ENCODE data around the gene SLC39A11. TPM values are rescaled to one million over a fixed set of nuclear protein-coding genes. Genes with fewer than 3 reads are reported as not detected.

SLC39A11 gene
- total RNA-seq, 1 donor from 2014 or later = 5.5 TPM

- Mint-ChIP-seq H3K4me1 (peaks cover 13% of the 10 kb centered on the region), H3K36me3 (no peaks in the 10 kb centered on the region), H3K9me3 (peaks cover 4% of the 10 kb centered on the region), H3K4me3 (no peak overlapping the region), H3K27me3 (ENCODE audit: insufficient read depth, low read depth) (peaks cover 7% of the 10 kb centered on the region), H3K27ac (peak overlapping the region; percentile 8)
- Histone ChIP-seq H3K9me3 (ENCODE audit: low read depth) (no peaks in the 10 kb centered on the region), H3K4me2 (no peak overlapping the region), H3K79me2 (ENCODE audit: low read depth) (no peaks in the 10 kb centered on the region), H3K4me3 (no peak overlapping the region), H3K36me3 (no peaks in the 10 kb centered on the region), H3K9ac (no peak overlapping the region), H4K20me1 (ENCODE audit: low read depth) (no peaks in the 10 kb centered on the region), H2AFZ (replicated peaks) (no peak overlapping the region), H3K4me1 (no peaks in the 10 kb centered on the region), H3F3A (ENCODE audit: low read depth) (no peaks in the 10 kb centered on the region), H3K27ac (no peak overlapping the region), H3K27me3 (no peaks in the 10 kb centered on the region)
- TF ChIP-seq EZH2 (IDR thresholded peaks at IDR 0.05) (no peak), CTCF (IDR thresholded peaks at IDR 0.05) (no peak), EZH2phosphoT487 (IDR thresholded peaks at IDR 0.05) (no peak)
- DNase-seq (ENCODE audit: low spot score) = no peak
Observed at GRCh38 chr17:72913142-72913682, 179.3 kb downstream of the SLC39A11 start.

GRCh38 chr17:72906306-72906705, 186.2 kb downstream of the SLC39A11 start:
- no peak overlapping the region for H3K4me3 ChIP-seq
- H3K36me3 Mint-ChIP-seq = no peaks in the 10 kb centered on the region
- no peaks in the 10 kb centered on the region for H3F3A ChIP-seq (ENCODE audit: low read depth)
- H3K79me2 ChIP-seq (ENCODE audit: low read depth) = no peaks in the 10 kb centered on the region
- H3K36me3 ChIP-seq = no peaks in the 10 kb centered on the region
- H3K27ac ChIP-seq = no peak overlapping the region
- TF ChIP-seq EZH2phosphoT487 (IDR thresholded peaks at IDR 0.05) = no peak
- no peak for TF ChIP-seq CTCF (IDR thresholded peaks at IDR 0.05)
- TF ChIP-seq EZH2 (IDR thresholded peaks at IDR 0.05) = no peak
- peaks cover 9% of the 10 kb centered on the region for H3K4me1 Mint-ChIP-seq
- no peaks in the 10 kb centered on the region for H3K27me3 ChIP-seq
- H3K9me3 Mint-ChIP-seq = no peaks in the 10 kb centered on the region
- peaks cover 6% of the 10 kb centered on the region for H3K27me3 Mint-ChIP-seq (ENCODE audit: insufficient read depth, low read depth)
- no peaks in the 10 kb centered on the region for H4K20me1 ChIP-seq (ENCODE audit: low read depth)
- H2AFZ ChIP-seq (replicated peaks) = no peak overlapping the region
- DNase-seq (ENCODE audit: low spot score) = no peak
- H3K4me2 ChIP-seq = no peak overlapping the region
- no peak overlapping the region for H3K4me3 Mint-ChIP-seq
- no peak overlapping the region for H3K27ac Mint-ChIP-seq
- no peak overlapping the region for H3K9ac ChIP-seq
- no peaks in the 10 kb centered on the region for H3K9me3 ChIP-seq (ENCODE audit: low read depth)
- H3K4me1 ChIP-seq = no peaks in the 10 kb centered on the region

GRCh38 chr17:72903522-72903921, 189.0 kb downstream of the SLC39A11 start:
- Mint-ChIP-seq H3K27ac (peak overlapping the region; percentile 17), H3K36me3 (no peaks in the 10 kb centered on the region), H3K9me3 (no peaks in the 10 kb centered on the region), H3K4me3 (no peak overlapping the region), H3K4me1 (peaks cover 26% of the 10 kb centered on the region), H3K27me3 (ENCODE audit: insufficient read depth, low read depth) (peaks cover 6% of the 10 kb centered on the region)
- peaks cover 6% of the 10 kb centered on the region for H3K4me1 ChIP-seq
- H2AFZ ChIP-seq (replicated peaks) = no peak overlapping the region
- no peaks in the 10 kb centered on the region for H3K9me3 ChIP-seq (ENCODE audit: low read depth)
- H3K79me2 ChIP-seq (ENCODE audit: low read depth) = no peaks in the 10 kb centered on the region
- TF ChIP-seq CTCF (IDR thresholded peaks at IDR 0.05) (no peak), EZH2phosphoT487 (IDR thresholded peaks at IDR 0.05) (no peak), EZH2 (IDR thresholded peaks at IDR 0.05) (no peak)
- no peak overlapping the region for H3K27ac ChIP-seq
- H3K36me3 ChIP-seq = no peaks in the 10 kb centered on the region
- H3F3A ChIP-seq (ENCODE audit: low read depth) = no peaks in the 10 kb centered on the region
- no peaks in the 10 kb centered on the region for H3K27me3 ChIP-seq
- H4K20me1 ChIP-seq (ENCODE audit: low read depth) = no peaks in the 10 kb centered on the region
- no peak overlapping the region for H3K4me2 ChIP-seq
- no peak for DNase-seq (ENCODE audit: low spot score)
- H3K9ac ChIP-seq = no peak overlapping the region
- H3K4me3 ChIP-seq = no peak overlapping the region
